Endothelial cell of umbilical vein (primary cell): Measurements from ENCODE around the gene ZNF256. TPM values are rescaled to one million over a fixed set of nuclear protein-coding genes. Genes with fewer than 3 reads are reported as not detected.
"Not testable (repeated sequence)": the region's sequence is repeated elsewhere in the genome, so short reads cannot be mapped to it uniquely, and the experiment has no call there.

Experiments
- BruUV-seq: library from RNA; stranded (reverse); fragments of 400-500 nt; replicated peaks from 2 replicates; lab custom pipeline; 2021; lab: Mats Ljungman, UMichigan
- CTCF ChIA-PET: fragments of 300-600, 350-600 bp; sonication (Branson Sonifier 250); formaldehyde crosslinking; loops from one replicate; lab custom pipeline; 2021; ENCODE audit warnings: antibody characterized with exemption, inconsistent platforms; lab: Charles Lee
- POLR2A ChIA-PET: fragments of 300-600, 350-600 bp; sonication (Branson Sonifier 250); formaldehyde crosslinking; loops from one replicate; lab custom pipeline; 2021; ENCODE audit warnings: antibody characterized with exemption, inconsistent platforms; lab: Charles Lee
- DNase-seq: peaks from one replicate; pipeline ENCODE4 v3.0.0-alpha.2; 2011; ENCODE audit warnings: low read depth, low spot score
- FAIRE-seq: peaks from 2 replicates; lab custom pipeline; 2011; peaks lifted over from hg19 to GRCh38; lab: Jason Lieb, UNC
- H2AFZ ChIP-seq: 2 replicates; pipeline ENCODE4 v1.6.0; 2012; ENCODE audit warnings: low read depth, low read length, control low read depth, inconsistent platforms
- H3K27ac ChIP-seq: 2 replicates; pipeline ENCODE4 v1.5.1; 2011; ENCODE audit warnings: low read depth, mild to moderate bottlenecking, control low read depth, low read length, moderate library complexity; ENCODE audit not compliant: insufficient read depth
- H3K27me3 ChIP-seq, 2 experiments: 2 replicates each; pipeline versions ENCODE4 v1.6.0 to v1.6.1; 2011; ENCODE audit warnings: low read length in 2 of 2, mixed read lengths in 1 of 2; ENCODE audit not compliant: control insufficient read depth in 2 of 2, insufficient read depth in 2 of 2
- H3K36me3 ChIP-seq, 2 experiments: 2 replicates in 1 of 2; 3 replicates in 1 of 2; pipeline ENCODE4 v1.5.1; 2011; ENCODE audit warnings: low read length in 2 of 2, mild to moderate bottlenecking in 1 of 2, moderate library complexity in 1 of 2; ENCODE audit not compliant: control insufficient read depth in 2 of 2, insufficient read depth in 2 of 2; ENCODE audit errors: extremely low read depth in 1 of 2
- H3K4me1 ChIP-seq: 3 replicates; pipeline ENCODE4 v1.5.1; 2011; ENCODE audit warnings: mild to moderate bottlenecking, low read length; ENCODE audit not compliant: control insufficient read depth, insufficient read depth; ENCODE audit errors: extremely low read depth
- H3K4me2 ChIP-seq: 2 replicates; pipeline ENCODE4 v1.6.1; 2011; ENCODE audit warnings: low read length, control low read depth, mixed read lengths; ENCODE audit not compliant: insufficient read depth
- H3K4me3 ChIP-seq, 3 experiments: fragments of 200-600 bp in 1 of 3; sonication (generic), shearing (Covaris generic) in 1 of 3; replicated peaks in 1 of 3; 2 replicates each; pipeline ENCODE4 v1.5.1; 2011 to 2016; ENCODE audit warnings: control low read depth in 3 of 3, low read length in 3 of 3, mild to moderate bottlenecking in 2 of 3, inconsistent platforms in 1 of 3, low read depth in 1 of 3, moderate library complexity in 1 of 3; ENCODE audit not compliant: insufficient read depth in 1 of 3
- H3K79me2 ChIP-seq: 2 replicates; pipeline ENCODE4 v1.6.0; 2012; ENCODE audit warnings: low read length, inconsistent platforms; ENCODE audit not compliant: control insufficient read depth, insufficient read depth
- H3K9ac ChIP-seq: replicated peaks from 2 replicates; pipeline ENCODE3; 2011; ENCODE audit warnings: low read length, control low read depth; ENCODE audit not compliant: insufficient read depth; ENCODE audit errors: extremely low read depth
- H3K9me1 ChIP-seq: replicated peaks from 3 replicates; pipeline ENCODE4 v1.6.0; 2011; ENCODE audit warnings: mild to moderate bottlenecking, low read length; ENCODE audit not compliant: control insufficient read depth, insufficient read depth; ENCODE audit errors: extremely low read depth
- H3K9me3 ChIP-seq: replicated peaks from 2 replicates; pipeline ENCODE4 v1.5.1; 2012; ENCODE audit warnings: low read length, inconsistent platforms; ENCODE audit not compliant: control insufficient read depth, insufficient read depth
- H4K20me1 ChIP-seq: replicated peaks from 2 replicates; pipeline ENCODE3; 2011; ENCODE audit warnings: mild to moderate bottlenecking, low read length; ENCODE audit not compliant: control insufficient read depth, insufficient read depth; ENCODE audit errors: extremely low read depth
- EZH2 ChIP-seq: IDR thresholded peaks from 2 replicates; pipeline ENCODE4 v1.6.1; 2012; ENCODE audit warnings: borderline replicate concordance, low read depth, mild to moderate bottlenecking, moderate library complexity, low read length, inconsistent platforms; ENCODE audit not compliant: severe bottlenecking
- FOS ChIP-seq: IDR thresholded peaks from 2 replicates; pipeline ENCODE4 v1.6.1; 2011; ENCODE audit warnings: mild to moderate bottlenecking, low read length, moderate library complexity, borderline replicate concordance; ENCODE audit not compliant: insufficient read depth
- GATA2 ChIP-seq: IDR thresholded peaks from 2 replicates; pipeline ENCODE4 v1.7.0; 2011; ENCODE audit warnings: low read depth, mild to moderate bottlenecking, moderate library complexity, mixed read lengths, low read length; ENCODE audit not compliant: insufficient read length, insufficient read depth
- JUN ChIP-seq: IDR thresholded peaks from 2 replicates; pipeline ENCODE4 v1.6.1; 2011; ENCODE audit warnings: borderline replicate concordance, low read depth; ENCODE audit not compliant: insufficient read length, insufficient read depth
- MYC ChIP-seq: IDR thresholded peaks from one replicate; pipeline ENCODE4 v1.6.1; 2011; ENCODE audit warnings: mild to moderate bottlenecking, low read depth, low read length
- POLR2A ChIP-seq: IDR thresholded peaks from 2 replicates; pipeline ENCODE4 v1.6.1; 2012; ENCODE audit warnings: low read depth, mild to moderate bottlenecking, control low read depth, low read length
- POLR2AphosphoS5 ChIP-seq: IDR thresholded peaks from 2 replicates; pipeline ENCODE4 v1.6.1; 2012; ENCODE audit warnings: low read depth, mild to moderate bottlenecking, control low read depth, low read length, moderate library complexity; ENCODE audit not compliant: insufficient read depth
- dilution Hi-C: fragments of 300-500 bp; cut with MboI; formaldehyde crosslinking; loops from one replicate; pipeline ENCODE4 v1.15.0; 2019; ENCODE audit warnings: low sequenced_read_pairs; ENCODE audit not compliant: extremely low pct_ligation_motif_present
- intact Hi-C: fragments of 100-400 bp; cut with micrococcal nuclease; formaldehyde crosslinking; loops from one replicate; pipeline ENCODE4 v1.10.0; 2022
- polyA plus RNA-seq, 4 experiments: library from polyadenylated mRNA; depleted of rRNA in 3 of 4; stranded (reverse) in 3 of 4; unstranded in 1 of 4; fragments of >200 nt; gene quantifications; 2 replicates each; pipeline versions ENCODE4 v1.2.1 to v1.2.3, GENCODE V29; 2011 to 2012; ENCODE audit warnings: missing spikeins in 1 of 4
- total RNA-seq: library from RNA; stranded (reverse); gene quantifications from 2 replicates; pipeline ENCODE4 v1.2.3, GENCODE V29; 2021
- TF ChIP-seq, protein P1 (sequence below), 2 donors: IDR thresholded peaks; 1 replicate in 1 of 2; 2 replicates in 1 of 2; pipeline ENCODE4 v1.5.1; 2011; ENCODE audit warnings: low read length in 2 of 2, mild to moderate bottlenecking in 2 of 2, moderate library complexity in 2 of 2, control low read depth in 1 of 2, inconsistent platforms in 1 of 2, low read depth in 1 of 2; ENCODE audit not compliant: insufficient read depth in 1 of 2; ENCODE audit errors: extremely low read depth in 1 of 2
- TF ChIP-seq, protein P2 (sequence below): IDR thresholded peaks from 2 replicates; pipeline ENCODE4 v1.6.1; 2011; ENCODE audit not compliant: insufficient read depth, insufficient read length

The ZNF256 gene
- total and polyA plus RNA-seq, 2 donors (not counting 3 experiments of a cell fraction or from before 2014, with no cell fraction given): 1.9 to 4.0 TPM

- FAIRE-seq: no peak
- Histone ChIP-seq H3K9me1 (no peaks in the 10 kb centered on the region), H3K4me3 (no peak overlapping the region), H3K36me3 (no peaks in the 10 kb centered on the region), H3K9me3 (peaks cover 11% of the 10 kb centered on the region), H3K79me2 (no peaks in the 10 kb centered on the region), H3K4me2 (no peak overlapping the region), H3K27ac (no peak overlapping the region), H3K27me3 (no peaks in the 10 kb centered on the region), H4K20me1 (no peaks in the 10 kb centered on the region), H3K4me1 (no peaks in the 10 kb centered on the region), H3K9ac (no peak overlapping the region), H2AFZ (no peak overlapping the region)
- intact Hi-C loops (no loop called here), dilution Hi-C loops (no loop called here)
- ChIA-PET POLR2A (no interaction called here), CTCF (no interaction called here)
- no peak for DNase-seq
- TF ChIP-seq, protein P1, sequence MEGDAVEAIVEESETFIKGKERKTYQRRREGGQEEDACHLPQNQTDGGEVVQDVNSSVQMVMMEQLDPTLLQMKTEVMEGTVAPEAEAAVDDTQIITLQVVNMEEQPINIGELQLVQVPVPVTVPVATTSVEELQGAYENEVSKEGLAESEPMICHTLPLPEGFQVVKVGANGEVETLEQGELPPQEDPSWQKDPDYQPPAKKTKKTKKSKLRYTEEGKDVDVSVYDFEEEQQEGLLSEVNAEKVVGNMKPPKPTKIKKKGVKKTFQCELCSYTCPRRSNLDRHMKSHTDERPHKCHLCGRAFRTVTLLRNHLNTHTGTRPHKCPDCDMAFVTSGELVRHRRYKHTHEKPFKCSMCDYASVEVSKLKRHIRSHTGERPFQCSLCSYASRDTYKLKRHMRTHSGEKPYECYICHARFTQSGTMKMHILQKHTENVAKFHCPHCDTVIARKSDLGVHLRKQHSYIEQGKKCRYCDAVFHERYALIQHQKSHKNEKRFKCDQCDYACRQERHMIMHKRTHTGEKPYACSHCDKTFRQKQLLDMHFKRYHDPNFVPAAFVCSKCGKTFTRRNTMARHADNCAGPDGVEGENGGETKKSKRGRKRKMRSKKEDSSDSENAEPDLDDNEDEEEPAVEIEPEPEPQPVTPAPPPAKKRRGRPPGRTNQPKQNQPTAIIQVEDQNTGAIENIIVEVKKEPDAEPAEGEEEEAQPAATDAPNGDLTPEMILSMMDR (IDR thresholded peaks at IDR 0.05; ENCODE audit: extremely low read depth in 1 of 2, insufficient read depth in 1 of 2, low read depth in 1 of 2, low read length in 2 of 2): no peak
- TF ChIP-seq JUN (no peak), MYC (no peak), POLR2AphosphoS5 (no peak), EZH2 (no peak), GATA2 (no peak), POLR2A (no peak), FOS (no peak)
- TF ChIP-seq, protein P2, sequence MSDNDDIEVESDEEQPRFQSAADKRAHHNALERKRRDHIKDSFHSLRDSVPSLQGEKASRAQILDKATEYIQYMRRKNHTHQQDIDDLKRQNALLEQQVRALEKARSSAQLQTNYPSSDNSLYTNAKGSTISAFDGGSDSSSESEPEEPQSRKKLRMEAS: no peak
- no TSS peak for BruUV-seq
Observed at GRCh38 chr19:57927587-57927986, 19.9 kb downstream of the ZNF256 start.

DNA sequence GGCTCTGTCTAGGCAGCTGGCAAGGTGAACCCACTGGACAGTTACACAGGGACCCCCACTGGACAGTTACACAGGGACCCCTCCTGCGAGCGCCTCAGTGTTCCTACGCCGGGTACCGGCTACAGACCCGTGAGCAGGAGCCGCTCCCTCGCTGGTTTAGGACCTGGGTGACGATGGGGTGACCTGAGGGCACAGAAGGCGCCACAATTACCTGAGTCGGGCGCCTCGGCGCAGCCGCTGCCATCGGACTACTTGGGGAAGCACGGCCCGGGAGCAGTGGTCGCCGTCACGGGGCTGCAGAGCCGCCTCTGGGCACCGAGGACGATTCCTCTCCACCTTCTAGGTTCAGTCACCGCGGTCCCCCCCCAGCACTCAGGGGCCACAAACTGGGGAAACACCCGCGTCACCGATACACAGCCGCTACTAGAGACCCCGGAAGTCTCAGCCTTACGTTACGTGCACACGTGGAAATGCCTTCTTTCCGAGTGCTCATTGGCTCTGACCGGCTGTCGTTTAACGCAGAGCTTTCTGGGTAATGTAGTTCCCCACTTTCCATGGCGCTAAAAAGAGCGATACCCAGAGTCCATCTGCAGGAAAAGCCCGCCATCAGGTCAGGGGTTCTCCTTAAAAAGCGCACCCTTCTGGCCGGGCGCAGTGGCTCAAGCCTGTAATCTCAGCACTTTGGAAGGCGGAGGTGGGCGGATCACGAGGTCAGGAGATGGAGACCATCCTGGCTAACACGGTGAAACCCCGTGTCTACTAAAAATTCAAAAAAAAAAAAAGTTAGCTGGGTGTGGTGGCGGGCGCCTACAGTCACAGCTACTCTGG lies 31.1 kb downstream of the ZNF256 start, which contains the start of gene ZNF417:
TSS of gene ZNF417 (minus strand) at position 425 of the 828 bp plus-strand sequence. CDS start at position 244, 181 bp downstream.
- peak within 1 kb of the TSS; percentile 75 for H2AFZ ChIP-seq
- intact Hi-C loops: loop anchor here (1.0 kb wide), 2 partner anchors 31 to 147 kb away; partner anchors contain the start of genes ZNF256 and ZNF586
- H4K20me1 ChIP-seq, H3K27me3 ChIP-seq, H3K9me3 ChIP-seq, H3K9me1 ChIP-seq, dilution Hi-C loops, H3K4me1 ChIP-seq, H3K27ac ChIP-seq, H3K36me3 ChIP-seq: not testable (repeated sequence)
- BruUV-seq: TSS peak; percentile 64
- peak; percentile 100 for FAIRE-seq
- peak within 1 kb of the TSS; percentile 49 to 70 (median 68) for H3K4me3 ChIP-seq
- DNase-seq: peak; percentile 92
- peak within 1 kb of the TSS; percentile 66 for H3K4me2 ChIP-seq
- ChIA-PET CTCF (interaction anchor here (1.0 to 1.8 kb wide), 5 partner anchors 10 to 267 kb away, joined by 3 to 6 read pairs (median 5); partner anchors contain the start of genes ZNF274, ZNF418 and ZNF552), POLR2A (interaction anchor here (1.1 kb wide), 1 partner anchor 492 kb away, joined by 4 read pairs; the partner anchor contains the start of gene ZNF584)
- H3K79me2 ChIP-seq: peaks cover 11% of the 10 kb centered on the region
- H3K9ac ChIP-seq: peak within 1 kb of the TSS; percentile 38
